ENCODE results near the gene TMEM88. TPM values are rescaled to one million over a fixed set of nuclear protein-coding genes. Genes with fewer than 3 reads are reported as not detected.

The TMEM88 gene
- total and polyA plus RNA-seq, 2 donors (not counting 3 experiments of a cell fraction or from before 2014, with no cell fraction given): 53.4 to 165 TPM

DNA sequence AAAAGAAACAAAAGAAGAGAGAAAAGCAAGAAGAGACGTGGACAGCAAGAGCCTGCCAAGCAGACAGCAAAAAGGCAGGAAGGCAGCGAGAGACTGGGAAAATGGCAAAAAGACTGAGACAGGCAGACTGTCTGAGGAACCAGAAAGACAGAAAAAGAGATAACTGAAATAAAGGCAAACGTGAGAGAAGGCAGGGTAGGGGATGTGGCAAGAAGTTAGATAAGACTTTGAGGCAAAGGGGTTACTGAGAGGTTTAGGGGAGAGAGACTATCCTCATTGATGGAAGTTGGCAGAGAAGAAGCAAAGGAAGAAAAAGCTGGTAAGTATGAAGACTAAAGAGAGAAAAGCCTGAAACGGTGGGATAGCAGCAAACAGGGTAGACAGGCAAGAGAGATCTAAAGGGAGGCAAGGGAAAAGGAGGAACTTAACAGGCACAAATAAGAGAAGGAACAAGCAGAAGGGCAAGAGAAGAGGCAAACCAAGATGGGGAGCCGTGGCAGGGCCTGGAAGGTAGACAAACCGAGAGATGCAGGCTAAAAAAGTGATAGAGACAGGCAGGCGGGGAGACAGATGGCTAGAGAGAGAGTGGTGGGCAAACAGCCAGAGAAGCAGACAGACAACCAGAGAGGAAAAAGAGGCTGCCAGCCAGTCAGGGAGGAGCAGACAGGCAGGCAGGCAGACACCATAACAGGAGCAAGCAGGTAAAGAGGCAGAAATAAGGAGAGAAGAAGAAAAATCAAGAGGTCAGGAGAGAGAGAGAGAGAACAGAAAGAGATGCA, 26.6 kb downstream of the TMEM88 start:
- no peak overlapping the region for H3K4me3 ChIP-seq (replicated peaks in 1 of 3; ENCODE audit: insufficient read depth in 1 of 3, low read depth in 1 of 3, low read length in 3 of 3)
- DNase-seq (ENCODE audit: low read depth, low spot score) (no peak), FAIRE-seq (no peak)
- dilution Hi-C loops (cut with MboI; ENCODE audit: extremely low pct_ligation_motif_present, low sequenced_read_pairs) (no loop called here), intact Hi-C loops (cut with micrococcal nuclease) (no loop called here)
- no peaks in the 10 kb centered on the region for H3K27me3 ChIP-seq (ENCODE audit: control insufficient read depth in 2 of 2, insufficient read depth in 2 of 2, low read length in 2 of 2)
- H3K27ac ChIP-seq (ENCODE audit: insufficient read depth, low read depth, low read length): no peak overlapping the region
- H4K20me1 ChIP-seq (replicated peaks; ENCODE audit: control insufficient read depth, extremely low read depth, insufficient read depth, low read length): no peaks in the 10 kb centered on the region
- H3K9me3 ChIP-seq (replicated peaks; ENCODE audit: control insufficient read depth, insufficient read depth, low read length): no peaks in the 10 kb centered on the region
- peaks cover 8 to 14% of the 10 kb centered on the region in 2 experiments for H3K36me3 ChIP-seq (ENCODE audit: control insufficient read depth in 2 of 2, extremely low read depth in 1 of 2, insufficient read depth in 2 of 2, low read length in 2 of 2)
- H2AFZ ChIP-seq (ENCODE audit: low read depth, low read length): no peak overlapping the region
- TF ChIP-seq JUN (IDR thresholded peaks at IDR 0.05; ENCODE audit: borderline replicate concordance, insufficient read depth, insufficient read length, low read depth) (no peak), GATA2 (IDR thresholded peaks at IDR 0.05; ENCODE audit: insufficient read depth, insufficient read length, low read depth, low read length) (no peak), POLR2AphosphoS5 (IDR thresholded peaks at IDR 0.05; ENCODE audit: insufficient read depth, low read depth, low read length) (no peak)
- TF ChIP-seq, protein P1, sequence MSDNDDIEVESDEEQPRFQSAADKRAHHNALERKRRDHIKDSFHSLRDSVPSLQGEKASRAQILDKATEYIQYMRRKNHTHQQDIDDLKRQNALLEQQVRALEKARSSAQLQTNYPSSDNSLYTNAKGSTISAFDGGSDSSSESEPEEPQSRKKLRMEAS (IDR thresholded peaks at IDR 0.05; ENCODE audit: insufficient read depth, insufficient read length): no peak
- CTCF ChIA-PET: no interaction called here
- peaks cover 9% of the 10 kb centered on the region for H3K79me2 ChIP-seq (ENCODE audit: control insufficient read depth, insufficient read depth, low read length)
- H3K9ac ChIP-seq (replicated peaks; ENCODE audit: extremely low read depth, insufficient read depth, low read length): no peak overlapping the region
- peaks cover 17% of the 10 kb centered on the region for H3K4me1 ChIP-seq (ENCODE audit: control insufficient read depth, extremely low read depth, insufficient read depth, low read length)
- H3K4me2 ChIP-seq (ENCODE audit: insufficient read depth, low read length): no peak overlapping the region
- BruUV-seq (replicated peaks): no TSS peak
- no peaks in the 10 kb centered on the region for H3K9me1 ChIP-seq (replicated peaks; ENCODE audit: control insufficient read depth, extremely low read depth, insufficient read depth, low read length)
- POLR2A ChIA-PET: no interaction called here

DNA sequence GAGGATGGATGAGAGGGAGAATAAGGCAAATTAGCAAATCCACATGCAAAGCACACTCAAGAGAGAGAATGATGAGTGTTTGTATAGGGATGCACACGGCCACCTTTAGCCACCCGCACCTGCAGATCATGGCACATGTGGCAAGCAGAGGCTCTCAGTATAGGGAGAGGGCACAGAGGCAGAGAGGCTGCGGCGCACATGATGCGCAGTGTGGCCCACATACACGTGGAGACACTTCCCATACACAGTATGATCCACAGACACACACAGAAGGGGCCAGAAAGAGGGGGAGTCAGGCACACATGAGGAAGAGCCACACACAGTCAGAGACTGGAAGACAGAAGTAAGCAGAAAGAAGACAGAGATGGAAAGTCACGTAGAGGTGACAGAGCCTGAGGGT, 27.2 kb downstream of the TMEM88 start:
- peaks cover 8 to 14% of the 10 kb centered on the region in 2 experiments for H3K36me3 ChIP-seq (ENCODE audit: control insufficient read depth in 2 of 2, extremely low read depth in 1 of 2, insufficient read depth in 2 of 2, low read length in 2 of 2)
- H3K4me2 ChIP-seq (ENCODE audit: insufficient read depth, low read length): no peak overlapping the region
- peaks cover 9% of the 10 kb centered on the region for H3K79me2 ChIP-seq (ENCODE audit: control insufficient read depth, insufficient read depth, low read length)
- H2AFZ ChIP-seq (ENCODE audit: low read depth, low read length): no peak overlapping the region
- H3K27ac ChIP-seq (ENCODE audit: insufficient read depth, low read depth, low read length): no peak overlapping the region
- POLR2A ChIA-PET: no interaction called here
- no peak overlapping the region for H3K4me3 ChIP-seq (replicated peaks in 1 of 3; ENCODE audit: insufficient read depth in 1 of 3, low read depth in 1 of 3, low read length in 3 of 3)
- DNase-seq (ENCODE audit: low read depth, low spot score) (no peak), FAIRE-seq (no peak)
- dilution Hi-C loops (cut with MboI; ENCODE audit: extremely low pct_ligation_motif_present, low sequenced_read_pairs) (no loop called here), intact Hi-C loops (cut with micrococcal nuclease) (no loop called here)
- H3K9me3 ChIP-seq (replicated peaks; ENCODE audit: control insufficient read depth, insufficient read depth, low read length): no peaks in the 10 kb centered on the region
- peaks cover 22% of the 10 kb centered on the region for H3K4me1 ChIP-seq (ENCODE audit: control insufficient read depth, extremely low read depth, insufficient read depth, low read length)
- no TSS peak for BruUV-seq (replicated peaks)
- H3K9ac ChIP-seq (replicated peaks; ENCODE audit: extremely low read depth, insufficient read depth, low read length): no peak overlapping the region
- no peaks in the 10 kb centered on the region for H4K20me1 ChIP-seq (replicated peaks; ENCODE audit: control insufficient read depth, extremely low read depth, insufficient read depth, low read length)
- CTCF ChIA-PET: interaction anchor here (1.3 kb wide), 1 partner anchor 19 kb away, joined by 6 read pairs; no protein-coding TSS in a partner anchor
- no peaks in the 10 kb centered on the region for H3K27me3 ChIP-seq (ENCODE audit: control insufficient read depth in 2 of 2, insufficient read depth in 2 of 2, low read length in 2 of 2)
- H3K9me1 ChIP-seq (replicated peaks; ENCODE audit: control insufficient read depth, extremely low read depth, insufficient read depth, low read length): no peaks in the 10 kb centered on the region
- TF ChIP-seq GATA2 (IDR thresholded peaks at IDR 0.05; ENCODE audit: insufficient read depth, insufficient read length, low read depth, low read length): no peak
- no peak for TF ChIP-seq EZH2 (IDR thresholded peaks at IDR 0.05; ENCODE audit: borderline replicate concordance, low read depth, low read length, severe bottlenecking)
- TF ChIP-seq, protein P1 (IDR thresholded peaks at IDR 0.05; ENCODE audit: insufficient read depth, insufficient read length): no peak
- no peak for TF ChIP-seq MYC (IDR thresholded peaks at IDR 0.05; ENCODE audit: low read depth, low read length)
- no peak for TF ChIP-seq FOS (IDR thresholded peaks at IDR 0.05; ENCODE audit: borderline replicate concordance, insufficient read depth, low read length)
- TF ChIP-seq POLR2AphosphoS5 (IDR thresholded peaks at IDR 0.05; ENCODE audit: insufficient read depth, low read depth, low read length): no peak
- TF ChIP-seq JUN (IDR thresholded peaks at IDR 0.05; ENCODE audit: borderline replicate concordance, insufficient read depth, insufficient read length, low read depth): no peak
- no peak for TF ChIP-seq POLR2A (IDR thresholded peaks at IDR 0.05; ENCODE audit: low read depth, low read length)
- TF ChIP-seq, protein P2, sequence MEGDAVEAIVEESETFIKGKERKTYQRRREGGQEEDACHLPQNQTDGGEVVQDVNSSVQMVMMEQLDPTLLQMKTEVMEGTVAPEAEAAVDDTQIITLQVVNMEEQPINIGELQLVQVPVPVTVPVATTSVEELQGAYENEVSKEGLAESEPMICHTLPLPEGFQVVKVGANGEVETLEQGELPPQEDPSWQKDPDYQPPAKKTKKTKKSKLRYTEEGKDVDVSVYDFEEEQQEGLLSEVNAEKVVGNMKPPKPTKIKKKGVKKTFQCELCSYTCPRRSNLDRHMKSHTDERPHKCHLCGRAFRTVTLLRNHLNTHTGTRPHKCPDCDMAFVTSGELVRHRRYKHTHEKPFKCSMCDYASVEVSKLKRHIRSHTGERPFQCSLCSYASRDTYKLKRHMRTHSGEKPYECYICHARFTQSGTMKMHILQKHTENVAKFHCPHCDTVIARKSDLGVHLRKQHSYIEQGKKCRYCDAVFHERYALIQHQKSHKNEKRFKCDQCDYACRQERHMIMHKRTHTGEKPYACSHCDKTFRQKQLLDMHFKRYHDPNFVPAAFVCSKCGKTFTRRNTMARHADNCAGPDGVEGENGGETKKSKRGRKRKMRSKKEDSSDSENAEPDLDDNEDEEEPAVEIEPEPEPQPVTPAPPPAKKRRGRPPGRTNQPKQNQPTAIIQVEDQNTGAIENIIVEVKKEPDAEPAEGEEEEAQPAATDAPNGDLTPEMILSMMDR (IDR thresholded peaks at IDR 0.05; ENCODE audit: extremely low read depth in 1 of 2, insufficient read depth in 1 of 2, low read depth in 1 of 2, low read length in 2 of 2): no peak

Data from endothelial cell of umbilical vein (primary cell).